CD4-positive, alpha-beta T cell (primary cell): ENCODE data around the gene ARHGAP26. TPM values are rescaled to one million over a fixed set of nuclear protein-coding genes. Genes with fewer than 3 reads are reported as not detected.

Experiments
- ATAC-seq: fragments of 200-7000 bp; cut with Tn5 transposase; one replicate; pipeline ENCODE4 v1.10.0; 2022; ENCODE audit warnings: mild to moderate bottlenecking; ENCODE audit not compliant: poor library complexity
- CTCF ChIA-PET: fragments of 350-600 bp; sonication (Branson Sonifier 250); formaldehyde crosslinking; loops from one replicate; lab custom pipeline; 2021; ENCODE audit warnings: antibody characterized with exemption, inconsistent platforms; lab: Charles Lee
- POLR2A ChIA-PET: fragments of 350-600 bp; sonication (Branson Sonifier 250); formaldehyde crosslinking; loops from one replicate; lab custom pipeline; 2021; ENCODE audit warnings: antibody characterized with exemption, inconsistent platforms; lab: Charles Lee
- DNase-seq, 14 experiments: peaks; one replicate each; pipeline ENCODE4 v3.0.0-alpha.2; 2013 to 2020; ENCODE audit warnings: mixed read lengths in 2 of 14
- H3K27ac ChIP-seq, 2 donors: one replicate each; pipeline versions ENCODE4 v1.5.1 to v1.7.0; 2013; ENCODE audit warnings: low read length in 2 of 2, low read depth in 1 of 2, mild to moderate bottlenecking in 1 of 2
- H3K27me3 ChIP-seq, 2 experiments: 1 replicate in 1 of 2; 2 replicates in 1 of 2; pipeline versions ENCODE4 v1.6.1 to v1.7.0; 2013; ENCODE audit warnings: low read length in 2 of 2, control low read depth in 1 of 2, mild to moderate bottlenecking in 1 of 2, moderate library complexity in 1 of 2; ENCODE audit not compliant: insufficient read depth in 2 of 2, control insufficient read depth in 1 of 2
- H3K36me3 ChIP-seq: one replicate; pipeline ENCODE4 v1.6.1; 2013; ENCODE audit warnings: low read length, control low read depth; ENCODE audit not compliant: insufficient read depth
- H3K4me1 ChIP-seq: one replicate; pipeline ENCODE4 v1.6.1; 2013; ENCODE audit warnings: low read length, control low read depth; ENCODE audit not compliant: insufficient read depth
- H3K4me3 ChIP-seq: one replicate; pipeline ENCODE4 v1.5.1; 2013; ENCODE audit warnings: mild to moderate bottlenecking, low read length, moderate library complexity
- H3K9me3 ChIP-seq, 2 experiments: 1 replicate in 1 of 2; 2 replicates in 1 of 2; pipeline versions ENCODE4 v1.6.1 to v1.7.0; 2013; ENCODE audit warnings: low read length in 2 of 2, mild to moderate bottlenecking in 2 of 2, control low read depth in 1 of 2, moderate library complexity in 1 of 2; ENCODE audit not compliant: control insufficient read depth in 1 of 2, insufficient read depth in 1 of 2
- H3K27ac Mint-ChIP-seq: one replicate; pipeline ENCODE4 v1.8.0; 2020; ENCODE audit warnings: mixed read lengths
- H3K27me3 Mint-ChIP-seq: one replicate; pipeline ENCODE4 v1.8.0; 2021; ENCODE audit warnings: mixed read lengths
- H3K36me3 Mint-ChIP-seq: one replicate; pipeline ENCODE4 v1.8.0; 2021; ENCODE audit warnings: low read depth, mixed read lengths
- H3K4me1 Mint-ChIP-seq: one replicate; pipeline ENCODE4 v1.8.0; 2021; ENCODE audit warnings: low read depth, mixed read lengths
- H3K4me3 Mint-ChIP-seq: one replicate; pipeline ENCODE4 v1.8.0; 2020; ENCODE audit warnings: mild to moderate bottlenecking, mixed read lengths
- H3K9me3 Mint-ChIP-seq: one replicate; pipeline ENCODE4 v1.8.0; 2020; ENCODE audit warnings: mixed read lengths
- CTCF ChIP-seq: fragments of 200-600 bp; IDR thresholded peaks from one replicate; pipeline ENCODE4 v1.8.0; 2022; ENCODE audit warnings: antibody characterized with exemption, mild to moderate bottlenecking
- intact Hi-C, 2 experiments: fragments of 100-400 bp; cut with DNase I in 1 of 2; cut with micrococcal nuclease in 1 of 2; formaldehyde crosslinking; loops; one replicate each; pipeline versions ENCODE4 v1.15.1 to v1.9.0; 2023 to 2025; cut with DNase I, micrococcal nuclease
- total RNA-seq, 174 experiments: library from RNA in 2 of 174; stranded (reverse) in 2 of 174; gene quantifications; one replicate each; pipeline ENCODE4 v1.2.3 and lab custom pipeline; 2021 to 2026

Gene ARHGAP26
- total RNA-seq, 2 experiments from 2014 or later = 24.9 to 27.3 TPM

DNA sequence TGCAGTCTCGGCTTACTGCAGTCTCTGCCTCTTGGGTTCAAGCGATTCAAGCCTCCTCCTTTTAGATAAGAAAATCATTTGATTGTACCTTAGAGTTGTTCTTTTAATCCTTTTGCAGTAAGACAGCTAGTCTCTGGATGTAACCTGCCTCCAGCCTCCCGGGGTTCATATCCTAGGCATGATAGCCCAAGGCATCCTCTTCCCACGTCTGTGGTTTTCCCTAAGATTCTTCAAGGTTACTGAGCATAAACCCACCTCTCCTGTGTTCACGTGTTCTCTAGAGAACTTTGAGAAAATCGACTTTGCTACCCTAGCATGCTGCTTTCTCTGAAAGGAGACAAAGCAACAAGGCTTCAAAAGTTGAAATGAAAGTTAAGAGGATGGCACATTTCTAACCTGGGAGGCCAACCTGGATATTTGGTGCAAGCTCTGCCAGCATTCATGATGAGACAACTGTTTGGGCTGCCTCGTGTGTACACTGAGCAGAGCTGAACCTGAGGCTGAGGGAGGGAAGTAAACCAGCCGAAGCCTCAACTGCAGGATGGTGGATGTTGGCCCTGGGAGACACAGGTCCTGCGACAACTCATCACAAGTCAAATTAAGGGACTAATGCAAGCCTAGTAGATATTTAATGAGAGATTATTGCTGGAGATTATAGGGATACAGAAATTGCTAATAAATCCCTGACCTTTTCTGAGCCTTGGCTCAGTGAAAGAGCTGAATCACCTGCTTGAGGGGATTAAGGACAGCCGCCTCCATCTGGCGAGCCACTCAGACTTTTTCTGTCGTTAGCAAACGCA is 261.8 kb downstream of the ARHGAP26 start:
- H3K4me3 ChIP-seq = no peak overlapping the region
- no peaks in the 10 kb centered on the region for H3K27me3 Mint-ChIP-seq
- ChIA-PET POLR2A (no interaction called here), CTCF (no interaction called here)
- H3K27ac Mint-ChIP-seq = no peak overlapping the region
- no peaks in the 10 kb centered on the region for H3K36me3 ChIP-seq
- no peak overlapping the region for H3K4me3 Mint-ChIP-seq
- H3K9me3 ChIP-seq = no peaks in the 10 kb centered on the region
- ATAC-seq (no peak), DNase-seq (no peak)
- peaks cover 25% of the 10 kb centered on the region for H3K4me1 Mint-ChIP-seq
- peaks cover 5% of the 10 kb centered on the region for H3K36me3 Mint-ChIP-seq
- peaks cover 25% of the 10 kb centered on the region for H3K4me1 ChIP-seq
- no peaks in the 10 kb centered on the region for H3K9me3 Mint-ChIP-seq
- H3K27ac ChIP-seq = no peak overlapping the region
- no peak for TF ChIP-seq CTCF
- intact Hi-C loops = loop anchor here in 1 of 2 experiments (5.0 kb wide), 1 partner anchor 795 kb away; no protein-coding TSS in a partner anchor
- H3K27me3 ChIP-seq = no peaks in the 10 kb centered on the region

DNA sequence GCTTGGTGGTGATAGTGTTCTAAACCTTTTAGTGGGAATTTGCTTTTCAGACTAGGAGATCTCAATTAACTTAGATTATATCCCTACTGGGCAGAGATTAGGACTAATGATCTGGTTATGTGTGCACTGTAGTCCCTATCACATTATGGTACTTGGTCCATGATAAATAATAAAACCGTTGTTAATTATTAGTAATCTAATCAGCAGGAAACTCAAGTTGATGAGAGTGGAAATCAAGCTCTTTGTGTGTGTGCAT is 262.3 kb downstream of the ARHGAP26 start:
- no peak overlapping the region for H3K4me3 Mint-ChIP-seq
- no peaks in the 10 kb centered on the region for H3K36me3 ChIP-seq
- no peaks in the 10 kb centered on the region for H3K27me3 ChIP-seq
- H3K4me1 Mint-ChIP-seq = peaks cover 25% of the 10 kb centered on the region
- no peak for TF ChIP-seq CTCF
- ChIA-PET POLR2A (no interaction called here), CTCF (interaction anchor here (0.5 to 0.6 kb wide), 3 partner anchors 12 to 915 kb away, joined by 3 read pairs; no protein-coding TSS in a partner anchor)
- peaks cover 25% of the 10 kb centered on the region for H3K4me1 ChIP-seq
- peaks cover 5% of the 10 kb centered on the region for H3K36me3 Mint-ChIP-seq
- H3K27ac ChIP-seq = no peak overlapping the region
- DNase-seq (no peak), ATAC-seq (no peak)
- intact Hi-C loops = loop anchor here in 1 of 2 experiments (5.0 kb wide), 1 partner anchor 795 kb away; no protein-coding TSS in a partner anchor
- H3K27ac Mint-ChIP-seq = no peak overlapping the region
- no peak overlapping the region for H3K4me3 ChIP-seq
- no peaks in the 10 kb centered on the region for H3K9me3 ChIP-seq
- no peaks in the 10 kb centered on the region for H3K9me3 Mint-ChIP-seq
- H3K27me3 Mint-ChIP-seq = no peaks in the 10 kb centered on the region

- no peak overlapping the region for H3K27ac ChIP-seq
- DNase-seq (no peak), ATAC-seq (no peak)
- no peak overlapping the region for H3K4me3 ChIP-seq
- H3K4me1 Mint-ChIP-seq = peaks cover 25% of the 10 kb centered on the region
- no peak for TF ChIP-seq CTCF
- ChIA-PET POLR2A (no interaction called here), CTCF (no interaction called here)
- no peaks in the 10 kb centered on the region for H3K36me3 ChIP-seq
- no peak overlapping the region for H3K27ac Mint-ChIP-seq
- intact Hi-C loops = loop anchor here in 1 of 2 experiments (5.0 kb wide), 1 partner anchor 794 kb away; no protein-coding TSS in a partner anchor
- H3K9me3 Mint-ChIP-seq = no peaks in the 10 kb centered on the region
- H3K36me3 Mint-ChIP-seq = peaks cover 14% of the 10 kb centered on the region
- no peaks in the 10 kb centered on the region for H3K27me3 Mint-ChIP-seq
- no peak overlapping the region for H3K4me3 Mint-ChIP-seq
- H3K4me1 ChIP-seq = peaks cover 25% of the 10 kb centered on the region
- no peaks in the 10 kb centered on the region for H3K27me3 ChIP-seq
- H3K9me3 ChIP-seq = no peaks in the 10 kb centered on the region
These were observed 263.5 kb downstream of the ARHGAP26 start for GRCh38 chr5:143033535-143034250.
